HG03439 (cell line): ENCODE measurements around the gene RGS2.
A peak's percentile ranks its signal among the peaks of the same experiment; 100 is the strongest.

Experiments used
- ATAC-seq: cut with Tn5 transposase; IDR thresholded peaks from one replicate; pipeline ENCODE4 v1.9.1; 2021; ENCODE audit warnings: mild to moderate bottlenecking, moderate library complexity; ENCODE audit not compliant: unreplicated experiment

RGS2 gene

GRCh38 chr1:192794768-192795035, 14.1 kb upstream of the RGS2 start:
- ATAC-seq, result no peak

GRCh38 chr1:192795916-192796618, 12.8 kb upstream of the RGS2 start:
- no peak for ATAC-seq

- ATAC-seq, result no peak
Observed at GRCh38 chr1:192797143-192797542, 11.7 kb upstream of the RGS2 start.

- no peak for ATAC-seq
Observed at GRCh38 chr1:192797891-192798290, 10.9 kb upstream of the RGS2 start.

GRCh38 chr1:192801451-192801850, 7.4 kb upstream of the RGS2 start:
- no peak for ATAC-seq

- ATAC-seq, result no peak
Observed at GRCh38 chr1:192802406-192802805, 6.4 kb upstream of the RGS2 start.

- no peak for ATAC-seq
Observed at GRCh38 chr1:192803501-192803900, 5.3 kb upstream of the RGS2 start.

- ATAC-seq, result peak; percentile 31
Observed at GRCh38 chr1:192805832-192806323, 3.0 kb upstream of the RGS2 start.

- ATAC-seq, result peak; percentile 41
Observed at GRCh38 chr1:192807211-192808162, 1.4 kb upstream of the RGS2 start.

- ATAC-seq, result no peak
Observed at GRCh38 chr1:192808163-192808517, 699 bp upstream of the RGS2 start.

- no peak for ATAC-seq
Observed at GRCh38 chr1:192809307-192810252, 741 bp downstream of the RGS2 start.

- no peak for ATAC-seq
Observed at GRCh38 chr1:192810253-192810880, 1.5 kb downstream of the RGS2 start.

GRCh38 chr1:192811006-192811405, 2.2 kb downstream of the RGS2 start:
- no peak for ATAC-seq

- ATAC-seq, result no peak
Observed at GRCh38 chr1:192811594-192812239, 2.9 kb downstream of the RGS2 start.

GRCh38 chr1:192812420-192813209, 3.8 kb downstream of the RGS2 start:
- ATAC-seq, result no peak

- ATAC-seq, result no peak
Observed at GRCh38 chr1:192814805-192815204, 6.0 kb downstream of the RGS2 start.

GRCh38 chr1:192817246-192817645, 8.4 kb downstream of the RGS2 start:
- ATAC-seq, result no peak

GRCh38 chr1:192821296-192821695, 12.5 kb downstream of the RGS2 start:
- no peak for ATAC-seq

GRCh38 chr1:192824511-192824910, 15.7 kb downstream of the RGS2 start:
- ATAC-seq, result no peak
